HG03442 (cell line): ENCODE results near the gene ZMYND8.
"Not testable (repeated sequence)": the region's sequence is repeated elsewhere in the genome, so short reads cannot be mapped to it uniquely, and the experiment has no call there.

Experiments
- ATAC-seq: cut with Tn5 transposase; IDR thresholded peaks from one replicate; pipeline ENCODE4 v1.9.1; 2021; ENCODE audit warnings: mild to moderate bottlenecking, moderate library complexity; ENCODE audit not compliant: unreplicated experiment

ZMYND8 gene

DNA sequence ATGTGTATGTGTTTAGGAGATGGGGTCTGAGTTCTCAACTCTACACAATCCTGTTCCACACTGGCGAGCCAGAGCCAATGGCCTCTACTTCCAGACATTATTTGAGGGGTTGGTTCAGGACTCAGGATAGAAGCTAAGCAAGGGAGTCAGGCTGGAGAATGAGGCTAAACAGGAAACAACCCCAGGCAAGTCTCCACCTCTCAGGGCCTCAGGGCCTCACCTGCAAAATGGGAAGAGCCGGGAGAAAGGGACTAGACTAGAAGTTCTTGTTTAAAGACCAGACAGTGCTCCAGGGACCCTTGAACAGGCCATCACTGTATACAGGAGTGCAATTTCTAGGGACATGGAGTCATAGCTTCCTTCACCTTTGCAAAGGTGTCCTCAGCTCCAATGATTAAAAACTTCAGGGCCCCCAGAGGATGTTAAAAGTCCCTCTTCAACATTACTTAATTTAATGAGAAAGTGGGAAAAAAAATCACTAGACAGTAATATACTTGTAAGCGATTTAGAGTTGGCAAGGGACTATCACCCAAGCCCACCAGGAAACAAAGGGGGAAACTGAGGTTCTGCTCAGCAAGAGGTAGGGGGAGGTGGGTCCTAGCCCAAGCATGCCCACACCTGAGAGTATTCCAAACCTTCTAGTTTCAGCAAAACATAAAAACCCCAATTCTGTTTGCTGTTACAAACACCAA is 41.7 kb downstream of the ZMYND8 start:
- no peak for ATAC-seq

DNA sequence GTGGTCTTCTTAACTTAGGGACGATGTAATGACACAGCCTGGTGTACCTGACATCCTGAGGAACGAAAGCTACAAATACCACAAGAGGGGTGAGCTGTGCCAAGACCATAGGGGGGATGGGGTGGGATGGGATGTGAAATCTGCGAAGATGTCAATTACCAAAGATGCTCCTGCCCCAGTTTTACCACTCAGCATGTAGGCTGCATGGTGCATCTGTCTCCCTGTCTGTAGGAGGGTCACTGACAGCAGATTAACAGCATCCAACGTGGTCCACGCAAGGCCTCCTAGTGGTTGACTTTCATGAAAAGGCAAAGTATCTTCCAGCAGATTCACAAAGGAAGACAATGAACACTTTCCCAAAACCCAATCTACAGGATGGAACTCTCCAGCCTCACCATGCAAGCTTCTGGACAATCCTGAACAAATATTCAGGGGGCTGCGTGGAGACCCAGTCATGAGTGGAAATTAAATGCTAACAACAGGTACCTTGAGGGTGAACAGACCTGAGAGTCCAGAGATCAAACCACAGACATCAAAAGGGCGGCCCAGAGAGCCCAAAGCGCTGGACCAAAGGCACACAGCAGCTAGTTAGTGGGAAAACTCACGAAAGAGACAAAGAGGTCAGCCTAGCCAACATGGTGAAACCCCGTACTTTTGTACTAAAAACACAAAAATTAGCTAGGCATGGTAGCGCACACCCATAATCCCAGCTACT is 44.4 kb downstream of the ZMYND8 start:
- no peak for ATAC-seq

DNA sequence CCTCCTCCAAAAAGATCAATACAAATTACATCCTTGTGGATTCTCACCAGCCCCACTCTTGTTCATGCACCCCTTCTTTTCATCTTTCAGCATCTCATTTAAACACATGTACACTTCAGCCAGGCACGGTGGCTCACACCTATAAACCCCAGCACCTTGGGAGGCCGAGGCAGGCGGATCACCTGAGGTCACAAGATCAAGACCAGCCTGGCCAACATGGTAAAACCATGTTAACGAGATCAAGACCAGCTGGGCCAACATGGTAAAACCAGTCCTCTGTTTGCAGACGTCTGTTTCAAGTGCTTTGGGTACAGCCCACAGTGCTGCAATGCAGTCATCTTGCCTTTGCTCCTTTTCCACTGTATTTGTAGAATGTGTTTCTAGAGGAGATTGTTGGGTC is 45.3 kb downstream of the ZMYND8 start:
- no peak for ATAC-seq

DNA sequence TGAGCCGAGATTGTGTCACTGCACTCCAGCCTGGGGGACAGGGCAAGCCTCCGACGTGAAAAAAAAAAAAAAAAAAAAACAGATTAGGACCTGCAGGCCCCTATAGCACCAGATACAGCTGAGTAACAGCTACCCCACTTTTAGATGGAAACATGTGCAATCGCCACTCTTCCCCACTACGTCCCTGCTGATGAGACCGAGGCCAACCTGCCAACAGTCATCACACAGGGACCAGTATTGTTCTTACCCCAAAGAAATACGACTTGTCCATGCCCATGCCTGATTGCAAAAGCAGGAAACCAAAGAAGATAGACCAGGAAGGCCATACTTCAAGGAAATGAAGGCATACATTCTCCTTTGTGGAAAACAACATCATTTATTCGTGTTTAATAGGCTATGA is 45.8 kb downstream of the ZMYND8 start:
- ATAC-seq = no peak

DNA sequence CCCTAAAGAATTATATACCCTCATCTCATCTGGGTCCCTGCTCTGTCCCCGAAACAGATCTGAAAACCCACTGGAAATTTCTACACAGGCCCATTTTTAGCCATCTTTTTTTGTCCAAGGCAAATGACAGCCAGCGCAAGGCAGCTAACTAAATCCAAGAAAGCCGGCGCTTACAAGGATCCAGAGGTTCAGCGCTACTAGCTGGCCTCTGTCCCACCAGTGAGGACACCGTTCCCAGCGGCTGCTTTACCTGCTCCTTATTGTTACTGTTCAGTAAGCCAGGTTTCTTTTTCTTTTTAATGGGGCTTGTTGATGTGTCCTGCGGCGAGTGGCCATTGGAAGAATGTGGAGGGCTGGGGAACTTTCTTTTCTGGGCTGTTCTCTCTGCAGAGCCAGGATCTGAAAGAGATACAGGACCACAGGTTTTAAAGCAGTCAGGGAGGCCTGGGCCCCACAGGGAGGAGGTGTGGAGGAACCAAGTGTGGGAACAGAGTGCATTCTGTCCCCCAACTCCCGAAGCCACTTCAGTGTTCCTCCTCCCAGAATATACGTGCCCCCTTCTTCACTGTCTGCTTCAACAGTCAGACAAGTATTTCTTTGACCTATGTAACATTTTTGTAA is 46.6 kb downstream of the ZMYND8 start:
- ATAC-seq = no peak

DNA sequence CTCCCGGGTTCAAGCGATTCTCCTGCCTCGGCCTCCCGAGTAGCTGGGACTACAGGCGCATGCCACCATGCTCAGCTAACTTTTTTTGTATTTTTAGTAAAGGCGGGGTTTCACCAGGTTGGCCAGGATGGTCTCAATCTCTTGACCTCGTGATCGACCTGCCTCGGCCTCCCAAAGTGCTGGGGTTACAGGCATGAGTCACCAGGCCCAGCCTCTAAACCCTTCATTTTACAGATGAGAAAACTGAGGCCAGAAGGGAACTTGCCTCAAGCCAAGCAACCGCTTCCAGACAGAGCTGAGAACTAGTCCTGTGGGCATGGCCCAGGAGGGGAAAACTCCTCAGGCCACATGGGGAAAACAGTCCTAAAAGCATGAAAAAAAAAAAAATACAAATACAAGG is 47.1 kb downstream of the ZMYND8 start:
- no peak for ATAC-seq

DNA sequence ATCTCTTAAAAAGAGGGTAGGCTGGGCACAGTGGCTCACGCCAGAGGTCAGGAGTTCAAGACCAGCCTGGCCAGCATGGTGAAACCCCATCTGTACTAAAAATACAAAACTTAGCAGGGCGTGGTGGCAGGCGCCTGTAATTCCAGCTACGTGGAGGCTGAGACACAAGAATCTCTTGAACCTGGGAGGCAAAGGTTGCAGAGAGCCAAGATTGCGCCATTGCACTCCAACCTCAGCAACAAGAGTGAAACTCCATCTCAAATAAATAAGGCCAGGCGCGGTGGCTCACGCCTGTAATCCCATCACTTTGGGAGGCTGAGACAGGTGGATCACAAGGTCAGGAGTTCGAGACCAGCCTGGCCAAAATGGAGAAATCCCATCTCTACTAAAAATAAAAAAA is 48.9 kb downstream of the ZMYND8 start:
- not testable (repeated sequence) for ATAC-seq

DNA sequence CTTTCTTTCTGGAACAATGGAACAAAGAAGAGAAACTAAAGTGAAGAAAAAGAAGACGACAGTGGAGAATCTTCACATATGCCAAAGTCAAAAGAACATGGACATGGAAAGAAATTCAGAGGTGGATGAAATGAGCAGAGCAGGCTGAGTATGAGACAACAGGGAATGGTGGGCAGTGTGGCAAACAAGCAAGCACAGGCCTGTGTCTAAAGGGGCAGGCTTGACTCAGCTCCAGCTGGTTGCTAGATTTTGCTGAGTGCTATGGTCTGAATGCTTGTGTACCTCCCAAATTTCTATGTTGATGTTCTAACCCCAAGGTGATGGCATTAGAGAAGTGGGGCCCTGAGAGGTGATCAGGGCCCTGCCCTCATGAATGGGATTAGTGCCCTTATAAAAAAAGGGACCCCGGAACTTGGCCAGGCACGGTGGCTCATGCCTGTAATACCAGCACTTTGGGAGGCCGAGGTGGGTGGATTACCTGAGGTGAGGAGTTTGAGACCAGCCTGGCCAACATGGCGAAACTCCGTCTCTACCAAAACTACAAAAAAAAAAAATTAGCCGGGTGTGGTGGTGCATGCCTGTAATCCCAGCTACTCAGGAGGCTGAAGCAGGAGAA is 49.6 kb downstream of the ZMYND8 start:
- no peak for ATAC-seq

DNA sequence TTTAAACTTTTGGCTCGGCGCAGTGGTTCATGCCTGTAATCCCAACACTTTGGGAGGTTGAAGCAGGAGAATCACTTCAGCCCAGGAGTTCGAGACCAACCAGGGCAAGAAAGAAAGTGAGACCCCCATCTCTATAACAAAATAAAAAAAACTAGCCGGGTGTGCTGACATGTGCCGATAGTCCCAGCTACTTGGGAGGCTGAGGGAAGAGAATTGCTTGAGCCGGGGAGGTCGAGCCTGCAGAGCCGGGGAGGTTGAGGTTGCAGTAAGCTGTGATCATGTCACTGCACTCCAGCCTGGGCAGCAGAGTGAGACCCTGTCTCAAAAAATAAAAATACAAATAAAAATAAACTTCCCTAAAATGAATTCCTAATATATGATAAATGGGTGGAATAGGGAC is 50.4 kb downstream of the ZMYND8 start:
- ATAC-seq = no peak

DNA sequence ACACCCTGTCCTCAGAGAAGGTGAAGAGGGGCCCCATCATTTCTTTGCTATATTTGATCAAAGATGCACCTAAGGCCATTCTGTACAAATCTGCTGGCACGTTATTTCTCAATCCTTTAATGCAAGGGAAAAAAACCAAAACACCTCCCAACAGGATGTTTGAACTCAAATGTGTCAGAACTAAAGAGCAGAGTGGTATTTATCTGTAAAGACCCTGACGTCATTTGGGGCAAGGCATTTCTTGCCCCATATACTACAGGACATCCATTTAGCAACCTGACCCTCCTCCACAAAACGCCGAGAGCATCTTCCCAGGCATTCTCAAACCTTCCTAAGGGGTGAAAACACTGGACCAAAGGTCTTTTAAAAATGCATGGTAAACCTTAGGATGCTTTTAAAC is 50.8 kb downstream of the ZMYND8 start:
- no peak for ATAC-seq

DNA sequence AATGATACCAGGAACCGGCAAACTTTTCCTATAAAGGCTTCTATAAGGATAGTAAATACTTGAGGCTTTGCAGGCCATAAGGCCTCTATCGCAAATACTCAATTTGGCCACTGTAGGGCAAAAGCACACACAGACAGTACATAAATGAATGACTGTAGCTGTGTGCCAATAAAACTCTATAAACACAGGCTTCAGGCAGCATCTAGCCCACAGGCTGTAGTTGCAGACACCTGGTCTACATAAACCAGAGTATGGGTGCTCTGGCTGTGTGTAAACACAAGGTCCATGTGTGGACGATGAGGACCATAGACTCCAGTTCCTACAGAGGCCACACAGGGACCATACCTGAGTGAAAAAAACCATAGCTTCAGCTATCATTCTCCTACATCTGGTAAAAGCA is 52.2 kb downstream of the ZMYND8 start:
- ATAC-seq = no peak

DNA sequence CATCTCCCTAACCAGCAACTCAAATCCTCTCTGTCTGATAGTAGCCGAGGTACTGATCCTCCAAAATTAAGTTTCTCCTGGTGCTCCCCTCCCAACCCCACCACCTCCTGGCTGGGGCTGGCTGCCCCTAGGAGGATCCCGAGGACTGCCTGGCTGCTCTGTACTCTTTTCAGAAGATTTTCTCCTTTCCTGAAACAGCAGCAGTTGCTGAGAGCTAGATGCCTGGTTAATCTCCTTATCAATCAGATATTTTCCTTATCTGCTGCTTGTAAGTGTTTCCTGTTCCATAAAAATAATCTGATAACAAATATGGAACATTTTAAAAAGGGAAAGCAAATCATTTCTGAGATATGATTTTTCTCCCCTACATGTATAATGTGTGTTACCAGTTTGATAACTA is 52.8 kb downstream of the ZMYND8 start:
- no peak for ATAC-seq

DNA sequence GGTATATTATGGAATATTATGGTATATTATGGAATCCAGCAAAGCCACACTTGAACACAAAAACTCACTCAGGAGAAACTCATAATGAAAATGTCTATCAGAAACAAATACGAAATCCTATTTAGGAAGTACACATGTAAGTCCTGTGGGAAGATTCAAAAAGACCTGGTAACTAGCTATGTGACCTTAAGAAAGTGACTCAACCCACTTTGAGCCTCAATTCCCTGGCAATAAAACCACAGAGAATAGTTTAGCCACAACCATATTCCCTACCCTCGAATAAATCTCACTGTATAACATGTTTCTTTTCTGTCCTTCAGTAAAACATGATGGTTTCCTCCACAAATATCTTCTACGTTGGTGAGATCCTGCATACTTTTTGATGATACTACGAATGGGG is 56.4 kb downstream of the ZMYND8 start:
- no peak for ATAC-seq

DNA sequence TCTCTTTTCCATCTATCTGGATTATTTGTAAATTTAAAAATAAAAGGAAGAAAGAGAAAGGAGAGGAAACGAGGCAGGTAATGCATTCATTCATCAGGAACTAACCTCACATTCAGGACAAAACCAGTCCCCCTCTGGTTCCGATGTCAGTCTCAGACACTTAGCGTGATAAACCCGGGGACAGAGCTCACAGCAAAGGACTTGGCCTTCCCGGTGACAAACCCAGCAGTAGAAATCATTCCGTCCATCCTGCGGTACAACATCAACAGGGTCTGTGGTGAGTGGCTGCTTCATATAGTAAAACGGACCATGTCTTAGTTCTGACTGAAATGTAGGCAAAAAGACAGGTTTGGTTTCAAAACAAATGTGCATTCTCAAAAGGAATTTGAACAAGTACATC is 57.9 kb downstream of the ZMYND8 start:
- ATAC-seq = no peak

DNA sequence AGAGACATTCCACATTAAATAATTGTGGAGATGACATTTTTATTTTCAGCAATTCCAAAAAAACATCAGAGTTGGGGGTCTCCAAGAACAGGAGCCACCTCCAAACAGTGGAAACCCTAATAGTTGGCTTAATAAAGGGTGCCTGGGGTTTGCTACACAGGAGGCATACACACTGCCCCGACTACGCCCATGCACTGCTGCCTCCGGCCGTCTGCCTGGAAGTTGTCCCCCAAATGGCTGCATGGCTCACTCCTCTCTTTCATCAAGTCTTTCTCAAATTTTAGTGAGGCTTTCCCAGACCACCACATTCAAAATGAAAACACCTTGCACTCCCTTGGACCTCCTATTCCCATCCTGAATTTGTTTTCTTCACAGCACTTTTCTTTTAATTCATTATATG is 58.8 kb downstream of the ZMYND8 start:
- no peak for ATAC-seq

DNA sequence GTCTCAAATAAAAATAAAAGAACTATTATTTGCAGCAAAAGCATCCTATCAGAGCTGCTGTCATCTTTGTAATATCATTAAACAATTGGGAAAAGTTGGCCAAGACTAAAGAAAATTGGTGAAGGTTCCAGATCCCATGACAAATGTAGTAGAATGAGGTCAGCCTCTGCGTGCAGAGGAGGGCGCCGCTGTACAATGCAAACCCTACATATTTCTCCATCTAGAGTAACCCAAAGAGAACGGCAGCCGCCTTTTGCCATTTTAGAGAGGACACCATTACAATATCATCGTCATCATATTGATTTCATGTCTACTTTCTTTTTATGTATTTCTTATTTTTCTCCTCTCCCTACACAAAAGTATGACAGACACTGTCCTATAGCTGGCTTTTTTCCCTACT is 59.5 kb downstream of the ZMYND8 start:
- ATAC-seq = no peak

DNA sequence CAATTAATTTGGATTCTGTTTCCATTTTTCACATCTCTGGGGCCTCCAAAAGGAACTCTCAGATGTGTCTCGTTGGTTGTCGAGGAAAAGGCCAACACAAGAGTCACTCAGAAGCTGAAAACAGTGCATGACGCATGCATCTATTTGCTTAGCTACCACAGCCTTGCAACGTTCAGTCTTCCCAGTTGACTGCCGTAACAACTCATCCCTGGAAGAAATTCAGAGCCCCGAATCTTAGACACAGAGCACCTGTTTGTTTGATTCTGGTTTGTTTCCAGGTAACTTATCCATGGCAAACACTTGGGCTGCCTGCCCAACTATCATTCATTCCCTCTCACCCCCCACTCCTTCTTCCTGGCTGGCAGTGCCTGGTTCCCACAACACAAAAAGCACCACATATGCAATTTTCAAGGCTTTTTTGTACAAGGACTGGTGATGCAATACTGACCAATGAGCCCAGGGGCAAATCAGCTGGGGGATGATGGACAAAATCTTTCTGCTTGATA is 60.5 kb downstream of the ZMYND8 start:
- no peak for ATAC-seq

DNA sequence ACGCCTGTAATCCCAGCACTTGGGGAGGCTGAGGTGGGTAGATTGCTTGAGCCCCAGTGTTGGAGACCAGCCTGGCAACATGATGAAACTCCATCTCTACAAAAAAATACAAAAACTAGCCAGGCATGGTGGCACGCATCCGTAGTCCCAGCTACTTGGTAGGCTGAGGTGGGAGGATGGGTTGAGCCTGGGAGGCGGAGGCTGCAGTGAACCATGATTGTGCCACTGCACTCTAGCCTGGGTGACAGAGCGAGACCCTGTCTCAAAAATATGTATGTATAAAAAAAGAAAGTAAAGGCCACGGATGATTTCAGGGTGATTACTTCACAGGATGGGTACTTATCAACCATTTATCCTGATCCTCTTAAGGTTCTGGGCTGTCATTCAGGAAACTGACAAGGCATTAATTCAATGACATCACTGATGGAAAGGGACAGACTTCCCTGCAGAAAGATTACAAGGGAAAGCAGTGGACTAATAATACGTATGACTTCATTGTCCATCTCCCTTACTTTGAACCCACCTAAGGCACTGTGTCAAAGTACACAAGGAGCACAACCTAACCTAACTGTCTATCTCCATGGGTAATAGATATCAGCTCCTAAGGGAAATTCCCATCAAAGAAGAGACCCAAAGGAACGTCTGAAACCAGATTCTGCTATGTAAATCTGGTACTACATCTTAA is 61.2 kb downstream of the ZMYND8 start:
- ATAC-seq = no peak

DNA sequence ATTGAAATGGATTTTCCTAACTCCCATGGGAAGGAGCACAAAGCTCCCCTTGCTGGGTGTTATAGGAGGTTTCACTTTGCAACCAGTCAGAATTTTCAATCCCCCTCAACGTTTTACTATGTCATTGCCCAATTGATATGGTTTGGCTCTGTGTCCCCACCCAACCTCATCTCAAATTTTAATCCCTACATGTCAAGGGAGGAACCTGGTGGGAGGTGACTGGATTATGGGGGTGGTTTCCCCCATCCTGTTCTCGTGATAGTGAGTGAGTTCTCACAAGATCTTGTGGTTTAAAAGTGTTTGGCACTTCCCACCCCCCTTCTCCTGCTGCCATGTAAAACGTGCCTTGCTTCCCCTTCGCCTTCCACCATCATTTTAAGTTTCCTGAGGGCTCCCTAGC is 62.9 kb downstream of the ZMYND8 start:
- no peak for ATAC-seq

DNA sequence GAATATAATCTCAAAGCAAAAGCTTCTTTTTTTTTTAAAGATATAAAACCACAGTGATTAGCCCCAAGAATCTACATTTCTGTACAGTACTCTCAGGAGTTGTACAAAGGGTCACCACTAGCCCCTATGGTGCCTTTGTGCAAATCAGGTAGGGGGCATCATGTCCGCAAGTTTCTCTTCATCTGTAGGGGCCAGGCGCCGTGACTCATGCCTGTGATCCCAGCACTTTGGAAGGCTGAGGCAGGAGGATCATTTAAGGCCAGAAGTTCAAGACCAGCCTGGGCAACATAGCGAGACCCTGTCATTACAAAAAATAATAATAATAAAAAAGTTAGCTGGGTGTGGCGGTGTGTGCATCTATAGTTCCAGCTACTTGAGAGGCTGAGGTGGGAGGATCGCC is 63.9 kb downstream of the ZMYND8 start:
- ATAC-seq = no peak
